GM18951 (cell line): ENCODE data around the gene CABCOCO1.
"Not testable (repeated sequence)": the region's sequence is repeated elsewhere in the genome, so short reads cannot be mapped to it uniquely, and the experiment has no call there.

Experiments
- POLR2A ChIP-seq: IDR thresholded peaks from 4 replicates; pipeline ENCODE4 v1.6.1; 2011; ENCODE audit warnings: mild to moderate bottlenecking; ENCODE audit not compliant: insufficient read length, insufficient read depth; ENCODE audit errors: extremely low read depth
- in situ Hi-C: fragments of 300-500 bp; cut with MboI; formaldehyde crosslinking; loops from one replicate; pipeline ENCODE4 v1.12.0; 2022; ENCODE audit warnings: low sequenced_read_pairs, mixed read lengths, inconsistent platforms; ENCODE audit not compliant: unreplicated experiment

The CABCOCO1 gene

DNA sequence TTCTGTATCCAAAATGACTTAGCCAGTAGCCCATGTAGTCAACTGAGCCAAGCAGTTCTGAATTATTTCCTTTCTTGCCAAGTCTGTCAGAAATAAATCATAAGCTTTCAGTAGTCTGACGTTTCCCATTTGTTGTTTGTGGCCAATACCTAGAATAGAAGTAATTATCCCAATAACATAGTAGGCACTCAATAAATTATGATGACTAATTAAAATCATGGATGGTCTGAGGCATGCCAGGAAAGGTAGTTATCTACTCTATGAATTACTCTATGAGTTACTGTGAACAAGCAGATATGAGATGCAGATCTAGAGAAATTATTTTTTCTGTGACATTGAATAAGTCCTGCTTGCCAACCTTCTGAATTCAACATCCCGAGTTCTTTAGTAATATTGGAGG is 2.3 kb downstream of the CABCOCO1 start:
- in situ Hi-C loops = no loop called here

GRCh38 chr10:61669161-61669725 is 6.5 kb downstream of the CABCOCO1 start:
- TF ChIP-seq POLR2A = no peak
- in situ Hi-C loops = no loop called here

More for the DNA sequence above, 2.3 kb downstream of the CABCOCO1 start:
- no peak for TF ChIP-seq POLR2A

DNA sequence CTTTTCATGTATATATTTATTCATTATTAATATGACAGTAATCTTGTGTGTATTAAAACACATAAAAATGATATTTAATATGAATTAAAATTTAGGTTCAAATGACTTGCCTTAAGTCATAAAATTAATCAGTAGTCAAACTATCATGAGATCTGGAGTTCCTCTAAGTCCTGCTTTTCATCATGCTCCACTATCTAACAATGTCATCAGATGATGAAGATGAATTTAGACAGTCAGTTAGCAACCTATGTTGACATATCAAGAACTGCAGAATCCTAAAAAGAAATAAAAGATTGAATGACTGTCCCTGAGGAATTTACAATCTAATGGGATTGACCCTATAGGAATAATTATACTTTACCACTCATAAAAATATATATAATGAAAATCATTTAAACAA is 7.1 kb downstream of the CABCOCO1 start:
- TF ChIP-seq POLR2A = no peak
- in situ Hi-C loops = no loop called here

- TF ChIP-seq POLR2A = no peak
- in situ Hi-C loops = no loop called here
These were observed 10.6 kb downstream of the CABCOCO1 start for GRCh38 chr10:61673360-61673759.

GRCh38 chr10:61682323-61682722 is 19.6 kb downstream of the CABCOCO1 start:
- TF ChIP-seq POLR2A = no peak
- in situ Hi-C loops = no loop called here

- no peak for TF ChIP-seq POLR2A
- in situ Hi-C loops = no loop called here
These were observed 20.6 kb downstream of the CABCOCO1 start for GRCh38 chr10:61683319-61683718.

DNA sequence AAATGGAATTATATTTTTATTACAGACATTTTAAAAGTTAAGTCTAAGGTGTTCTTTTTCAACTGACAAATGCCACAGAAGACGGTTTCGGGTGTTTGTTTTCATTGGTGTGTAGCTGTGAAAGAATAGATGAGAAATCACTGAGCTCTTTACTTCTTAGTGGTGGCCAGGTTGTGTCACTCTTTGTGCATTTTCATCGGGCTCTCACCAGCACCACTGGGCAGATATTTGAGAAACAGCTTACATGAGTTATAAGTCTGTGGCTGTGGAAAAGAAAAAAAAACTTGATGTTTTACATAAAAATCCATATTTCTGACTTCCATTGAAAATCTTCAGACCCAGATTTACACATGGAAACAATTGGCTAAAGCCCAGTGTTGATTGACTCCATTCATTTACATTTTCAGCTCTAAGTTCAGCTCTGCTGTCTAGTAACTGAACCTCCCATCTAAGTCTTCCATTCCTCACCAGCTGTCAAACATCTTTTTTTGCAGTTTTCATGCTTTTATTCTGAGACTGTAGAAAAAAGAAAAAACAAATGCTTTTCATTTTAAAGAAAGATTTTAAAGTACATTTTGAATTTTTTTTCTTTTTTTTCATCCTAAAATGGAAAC is 22.3 kb downstream of the CABCOCO1 start:
- no peak for TF ChIP-seq POLR2A
- in situ Hi-C loops = no loop called here

GRCh38 chr10:61688551-61689308 is 26.0 kb downstream of the CABCOCO1 start:
- no peak for TF ChIP-seq POLR2A

GRCh38 chr10:61691667-61692066 is 28.9 kb downstream of the CABCOCO1 start:
- in situ Hi-C loops = not testable (repeated sequence)

More at GRCh38 chr10:61688551-61689308, 26.0 kb downstream of the CABCOCO1 start:
- in situ Hi-C loops = no loop called here

- TF ChIP-seq POLR2A = no peak
- in situ Hi-C loops = no loop called here
These were observed 29.8 kb downstream of the CABCOCO1 start for GRCh38 chr10:61692447-61693010.

DNA sequence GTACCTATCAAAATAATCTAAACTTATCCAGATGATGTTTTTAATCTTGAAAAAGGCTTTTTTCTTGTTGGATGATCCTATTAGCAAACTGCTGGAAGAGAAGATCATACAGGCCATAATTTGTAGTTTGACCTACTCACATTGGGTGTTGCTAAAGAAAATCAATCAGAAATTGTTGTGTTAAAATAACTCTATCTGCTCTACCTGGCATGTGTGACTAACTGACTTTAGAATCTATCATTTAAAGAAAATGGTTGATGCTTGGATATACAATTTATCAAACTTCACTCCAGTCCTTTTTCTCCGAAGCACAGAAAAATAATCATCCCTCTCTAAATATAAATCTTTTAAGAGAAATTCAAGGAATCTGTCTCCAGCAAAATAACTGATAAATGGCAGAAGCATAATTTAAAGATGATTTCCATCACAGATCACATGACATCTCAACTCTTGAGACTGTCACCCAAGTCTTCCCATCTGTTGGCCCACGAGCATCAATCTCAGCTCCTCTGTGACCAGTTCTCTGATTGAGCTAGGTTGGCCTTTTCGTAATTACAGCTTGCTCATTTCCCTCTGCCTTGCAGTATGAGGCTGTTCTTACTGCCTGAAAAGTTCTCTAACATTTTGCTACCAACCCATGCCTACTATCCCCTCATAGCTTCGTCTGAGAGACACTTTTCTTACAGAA is 36.4 kb downstream of the CABCOCO1 start:
- in situ Hi-C loops = no loop called here
- no peak for TF ChIP-seq POLR2A

- TF ChIP-seq POLR2A = no peak
- in situ Hi-C loops = no loop called here
These were observed 38.5 kb downstream of the CABCOCO1 start for GRCh38 chr10:61701055-61701705.

- in situ Hi-C loops = no loop called here
- no peak for TF ChIP-seq POLR2A
These were observed 39.0 kb downstream of the CABCOCO1 start for GRCh38 chr10:61701706-61702105.
